ENCODE data around the gene ZNF334. TPM values are rescaled to one million over a fixed set of nuclear protein-coding genes. Genes with fewer than 3 reads are reported as not detected.

Gene ZNF334
- total RNA-seq, 2 experiments from 2014 or later, result not detected

DNA sequence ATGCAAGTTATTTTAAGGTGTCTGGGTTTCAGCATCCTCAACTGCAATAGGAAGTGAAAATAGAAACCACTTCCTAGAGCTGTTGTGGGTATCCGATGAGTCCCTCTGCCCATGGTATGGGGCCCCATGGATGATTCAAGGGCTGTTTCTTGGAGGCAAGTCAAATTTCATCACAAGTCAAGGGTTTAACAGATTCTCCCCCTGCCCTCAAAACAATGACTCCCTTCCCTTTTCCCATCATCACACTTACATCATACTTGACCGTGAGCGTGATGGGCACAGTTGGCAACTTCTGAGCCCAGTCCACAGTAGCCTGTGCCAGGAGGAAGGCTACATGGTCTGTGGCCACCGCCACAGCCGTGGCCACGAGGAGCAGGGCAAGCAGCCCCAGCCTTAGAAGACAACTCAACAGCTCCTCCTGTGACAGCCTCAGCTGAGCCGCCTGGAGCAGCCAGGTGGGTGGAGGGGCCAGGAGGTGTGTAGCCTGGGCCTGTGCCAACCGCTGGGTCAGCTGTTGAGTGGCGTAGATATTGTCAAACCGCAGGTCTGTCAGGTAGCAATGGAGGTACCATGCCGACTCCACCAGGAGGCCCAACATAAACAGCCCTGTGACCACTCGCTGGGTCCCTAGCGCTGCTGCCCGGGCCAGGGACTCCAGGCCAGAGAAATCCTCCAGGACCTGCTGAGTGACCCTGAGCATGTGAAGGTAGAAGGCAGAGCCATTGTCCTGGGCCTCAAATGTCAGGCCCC, 31.9 kb upstream of the ZNF334 start:
- H3K79me2 ChIP-seq (ENCODE audit: insufficient read depth, low read depth, low read length), result no peaks in the 10 kb centered on the region
- no peaks in the 10 kb centered on the region for H3K36me3 ChIP-seq (ENCODE audit: insufficient read depth, low read length)
- BruUV-seq (replicated peaks), result no TSS peak
- H3K4me2 ChIP-seq (ENCODE audit: low read length), result no peak overlapping the region
- H4K20me1 ChIP-seq (ENCODE audit: insufficient read depth, low read length), result no peaks in the 10 kb centered on the region
- ChIA-PET CTCF (ENCODE audit: unreplicated experiment) (no interaction called here), POLR2A (no interaction called here)
- no peak overlapping the region for H3K27ac ChIP-seq (ENCODE audit: low read depth, low read length, poor library complexity, severe bottlenecking)
- no peak for TF ChIP-seq EZH2phosphoT487 (IDR thresholded peaks at IDR 0.05; ENCODE audit: borderline replicate concordance, low read depth, low read length)
- TF ChIP-seq, protein P1, sequence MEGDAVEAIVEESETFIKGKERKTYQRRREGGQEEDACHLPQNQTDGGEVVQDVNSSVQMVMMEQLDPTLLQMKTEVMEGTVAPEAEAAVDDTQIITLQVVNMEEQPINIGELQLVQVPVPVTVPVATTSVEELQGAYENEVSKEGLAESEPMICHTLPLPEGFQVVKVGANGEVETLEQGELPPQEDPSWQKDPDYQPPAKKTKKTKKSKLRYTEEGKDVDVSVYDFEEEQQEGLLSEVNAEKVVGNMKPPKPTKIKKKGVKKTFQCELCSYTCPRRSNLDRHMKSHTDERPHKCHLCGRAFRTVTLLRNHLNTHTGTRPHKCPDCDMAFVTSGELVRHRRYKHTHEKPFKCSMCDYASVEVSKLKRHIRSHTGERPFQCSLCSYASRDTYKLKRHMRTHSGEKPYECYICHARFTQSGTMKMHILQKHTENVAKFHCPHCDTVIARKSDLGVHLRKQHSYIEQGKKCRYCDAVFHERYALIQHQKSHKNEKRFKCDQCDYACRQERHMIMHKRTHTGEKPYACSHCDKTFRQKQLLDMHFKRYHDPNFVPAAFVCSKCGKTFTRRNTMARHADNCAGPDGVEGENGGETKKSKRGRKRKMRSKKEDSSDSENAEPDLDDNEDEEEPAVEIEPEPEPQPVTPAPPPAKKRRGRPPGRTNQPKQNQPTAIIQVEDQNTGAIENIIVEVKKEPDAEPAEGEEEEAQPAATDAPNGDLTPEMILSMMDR (conservative IDR thresholded peaks at IDR 0.05; ENCODE audit: low read length), result no peak
- DNase-seq (ENCODE audit: low spot score), result no peak
- no peaks in the 10 kb centered on the region for H3K4me1 ChIP-seq (ENCODE audit: insufficient read depth, low read length, poor library complexity, severe bottlenecking)
- H3K9me3 ChIP-seq (ENCODE audit: low read length), result no peaks in the 10 kb centered on the region
- H3K4me3 ChIP-seq (ENCODE audit: low read depth, low read length, poor library complexity, severe bottlenecking), result no peak overlapping the region
- H3K9me2 ChIP-seq (ENCODE audit: insufficient read depth, low read length), result no peaks in the 10 kb centered on the region
- intact Hi-C loops (cut with micrococcal nuclease; ENCODE audit: unreplicated experiment), result no loop called here
- no peak overlapping the region for H2AFZ ChIP-seq (ENCODE audit: low read length)

DNA sequence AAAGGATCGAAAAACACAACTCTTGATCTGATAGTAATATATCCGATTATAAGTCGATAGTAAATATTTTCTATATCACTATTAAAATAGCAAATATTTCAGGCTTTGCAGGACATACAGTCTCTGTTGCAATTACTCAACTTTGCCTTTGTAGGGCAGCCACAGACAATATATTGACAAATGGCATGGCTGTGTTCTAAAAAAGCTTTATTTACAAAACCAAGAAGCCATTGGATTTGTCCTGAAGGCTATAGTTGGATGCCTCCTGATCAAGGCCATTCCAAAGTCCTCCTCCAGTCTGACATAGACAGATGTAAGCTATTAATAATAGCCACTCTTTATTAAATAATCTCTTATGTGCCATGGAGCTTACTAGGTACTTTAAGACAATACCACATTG, 31.2 kb upstream of the ZNF334 start:
- CTCF ChIA-PET (ENCODE audit: unreplicated experiment), result no interaction called here
- Histone ChIP-seq H3K4me3 (ENCODE audit: low read depth, low read length, poor library complexity, severe bottlenecking) (no peak overlapping the region), H3K36me3 (ENCODE audit: insufficient read depth, low read length) (no peaks in the 10 kb centered on the region), H3K4me2 (ENCODE audit: low read length) (no peak overlapping the region), H3K9me2 (ENCODE audit: insufficient read depth, low read length) (no peaks in the 10 kb centered on the region), H4K20me1 (ENCODE audit: insufficient read depth, low read length) (no peaks in the 10 kb centered on the region), H3K79me2 (ENCODE audit: insufficient read depth, low read depth, low read length) (no peaks in the 10 kb centered on the region), H2AFZ (ENCODE audit: low read length) (no peak overlapping the region), H3K4me1 (ENCODE audit: insufficient read depth, low read length, poor library complexity, severe bottlenecking) (no peaks in the 10 kb centered on the region), H3K27ac (ENCODE audit: low read depth, low read length, poor library complexity, severe bottlenecking) (no peak overlapping the region), H3K9me3 (ENCODE audit: low read length) (no peaks in the 10 kb centered on the region)
- intact Hi-C loops (cut with micrococcal nuclease; ENCODE audit: unreplicated experiment), result no loop called here
- POLR2A ChIA-PET, result no interaction called here
- BruUV-seq (replicated peaks), result no TSS peak
- TF ChIP-seq, protein P1 (conservative IDR thresholded peaks at IDR 0.05; ENCODE audit: low read length), result 0 out of 2 replicates have a peak, but pooled peaks have one; percentile 24
- no peak for TF ChIP-seq EZH2phosphoT487 (IDR thresholded peaks at IDR 0.05; ENCODE audit: borderline replicate concordance, low read depth, low read length)
- DNase-seq (ENCODE audit: low spot score), result no peak

DNA sequence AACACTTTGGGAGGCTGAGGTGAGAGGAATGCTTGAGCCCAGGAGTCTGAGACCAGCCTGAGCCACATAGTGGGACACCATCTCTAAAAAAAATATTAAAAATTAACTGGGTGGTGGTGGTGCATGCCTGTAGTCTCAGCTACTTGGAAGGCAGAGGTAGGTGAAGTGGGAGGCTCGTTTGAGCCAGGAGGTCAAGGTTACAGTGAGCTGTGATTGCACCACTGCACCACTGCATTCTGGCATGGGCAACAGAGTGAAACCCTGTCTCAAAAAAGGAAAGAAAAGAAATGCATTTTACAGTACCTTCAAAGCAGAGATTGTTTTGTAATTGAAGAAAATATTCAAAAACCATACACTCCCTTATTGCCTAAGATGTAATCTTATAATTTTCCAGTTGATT, 30.6 kb upstream of the ZNF334 start:
- intact Hi-C loops (cut with micrococcal nuclease; ENCODE audit: unreplicated experiment), result no loop called here
- Histone ChIP-seq H3K36me3 (ENCODE audit: insufficient read depth, low read length) (no peaks in the 10 kb centered on the region), H3K4me1 (ENCODE audit: insufficient read depth, low read length, poor library complexity, severe bottlenecking) (no peaks in the 10 kb centered on the region), H3K79me2 (ENCODE audit: insufficient read depth, low read depth, low read length) (no peaks in the 10 kb centered on the region), H3K27ac (ENCODE audit: low read depth, low read length, poor library complexity, severe bottlenecking) (no peak overlapping the region), H3K9me2 (ENCODE audit: insufficient read depth, low read length) (no peaks in the 10 kb centered on the region), H3K4me2 (ENCODE audit: low read length) (no peak overlapping the region), H3K9me3 (ENCODE audit: low read length) (no peaks in the 10 kb centered on the region), H4K20me1 (ENCODE audit: insufficient read depth, low read length) (no peaks in the 10 kb centered on the region), H2AFZ (ENCODE audit: low read length) (no peak overlapping the region), H3K4me3 (ENCODE audit: low read depth, low read length, poor library complexity, severe bottlenecking) (no peak overlapping the region)
- DNase-seq (ENCODE audit: low spot score), result no peak
- ChIA-PET POLR2A (no interaction called here), CTCF (ENCODE audit: unreplicated experiment) (no interaction called here)
- TF ChIP-seq EZH2phosphoT487 (IDR thresholded peaks at IDR 0.05; ENCODE audit: borderline replicate concordance, low read depth, low read length), result no peak
- TF ChIP-seq, protein P1 (conservative IDR thresholded peaks at IDR 0.05; ENCODE audit: low read length), result no peak
- BruUV-seq (replicated peaks), result no TSS peak

Measured in OCI-LY7 (cell line).